Stimulated activated CD4-positive, alpha-beta T cell treated with anti-CD3 and anti-CD28 coated beads, TNF-alpha, amount 100 ng/mL, for 48 hours (primary cell): Measurements from ENCODE around the gene TCF15.
"Not testable (repeated sequence)": the region's sequence is repeated elsewhere in the genome, so short reads cannot be mapped to it uniquely, and the experiment has no call there.

ENCODE experiments used
- DNase-seq, 3 donors: peaks; one replicate each; pipeline ENCODE4 v3.0.0-alpha.2; 2020; ENCODE audit warnings: low read depth in 3 of 3

The TCF15 gene

DNA sequence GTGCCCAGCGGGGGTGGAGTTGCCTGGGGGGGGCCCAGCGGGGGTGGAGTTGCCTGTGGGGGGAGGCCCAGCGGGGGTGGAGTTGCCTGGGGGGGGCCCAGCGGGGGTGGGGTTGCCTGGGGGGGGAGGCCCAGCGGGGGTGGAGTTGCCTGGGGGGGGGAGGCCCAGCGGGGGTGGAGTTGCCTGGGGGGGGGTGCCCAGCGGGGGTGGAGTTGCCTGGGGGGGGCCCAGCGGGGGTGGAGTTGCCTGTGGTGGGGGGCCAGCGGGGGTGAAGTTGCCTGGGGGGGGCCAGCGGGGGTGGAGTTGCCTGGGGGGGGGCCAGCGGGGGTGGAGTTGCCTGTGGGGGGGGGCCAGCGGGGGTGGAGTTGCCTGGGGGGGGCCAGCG lies 31.9 kb upstream of the TCF15 start:
- not testable (repeated sequence) for DNase-seq

DNA sequence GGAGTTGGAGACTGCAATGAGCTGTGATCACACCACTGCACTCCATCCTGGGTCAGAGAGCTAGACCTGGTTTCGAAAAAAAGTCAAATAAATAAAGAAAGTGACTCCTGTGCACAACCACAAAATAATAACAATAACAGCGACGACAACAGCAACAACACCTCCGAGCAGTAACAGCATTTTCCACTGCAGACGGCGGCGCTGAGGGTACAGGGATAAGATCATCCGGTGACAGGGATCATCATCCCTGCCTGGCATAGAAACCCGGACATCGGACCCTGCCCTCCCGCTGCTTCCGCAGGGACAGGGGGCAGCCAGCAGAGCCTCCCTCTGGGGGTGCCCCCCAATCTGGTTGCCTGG lies 31.4 kb upstream of the TCF15 start:
- DNase-seq, result no peak

GRCh38 chr20:640674-641515 lies 30.8 kb upstream of the TCF15 start:
- DNase-seq, result no peak

- no peak for DNase-seq
Observed at GRCh38 chr20:638579-638978, 28.5 kb upstream of the TCF15 start.

DNA sequence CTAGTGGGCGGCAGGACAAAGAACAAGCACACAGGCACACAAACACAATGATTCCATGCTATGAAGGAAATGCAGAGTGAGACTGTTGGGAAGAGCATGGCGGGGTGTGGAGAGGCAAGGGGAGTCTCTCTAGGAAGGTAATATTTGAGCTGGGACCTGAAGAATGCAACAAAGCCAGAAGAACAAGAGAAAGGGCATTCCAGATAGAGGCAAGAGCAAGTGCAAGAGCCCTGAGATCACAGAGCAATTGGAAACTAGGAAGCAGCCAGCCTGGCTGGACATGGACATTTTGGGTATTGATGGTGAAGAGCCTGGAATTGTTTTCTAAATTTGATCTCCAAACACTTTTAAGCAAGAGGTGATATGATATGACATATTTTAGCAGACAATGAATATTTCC lies 27.4 kb upstream of the TCF15 start:
- no peak for DNase-seq

- DNase-seq, result no peak
Observed at GRCh38 chr20:635893-636338, 25.8 kb upstream of the TCF15 start.

- no peak for DNase-seq
Observed at GRCh38 chr20:635028-635892, 25.2 kb upstream of the TCF15 start.

DNA sequence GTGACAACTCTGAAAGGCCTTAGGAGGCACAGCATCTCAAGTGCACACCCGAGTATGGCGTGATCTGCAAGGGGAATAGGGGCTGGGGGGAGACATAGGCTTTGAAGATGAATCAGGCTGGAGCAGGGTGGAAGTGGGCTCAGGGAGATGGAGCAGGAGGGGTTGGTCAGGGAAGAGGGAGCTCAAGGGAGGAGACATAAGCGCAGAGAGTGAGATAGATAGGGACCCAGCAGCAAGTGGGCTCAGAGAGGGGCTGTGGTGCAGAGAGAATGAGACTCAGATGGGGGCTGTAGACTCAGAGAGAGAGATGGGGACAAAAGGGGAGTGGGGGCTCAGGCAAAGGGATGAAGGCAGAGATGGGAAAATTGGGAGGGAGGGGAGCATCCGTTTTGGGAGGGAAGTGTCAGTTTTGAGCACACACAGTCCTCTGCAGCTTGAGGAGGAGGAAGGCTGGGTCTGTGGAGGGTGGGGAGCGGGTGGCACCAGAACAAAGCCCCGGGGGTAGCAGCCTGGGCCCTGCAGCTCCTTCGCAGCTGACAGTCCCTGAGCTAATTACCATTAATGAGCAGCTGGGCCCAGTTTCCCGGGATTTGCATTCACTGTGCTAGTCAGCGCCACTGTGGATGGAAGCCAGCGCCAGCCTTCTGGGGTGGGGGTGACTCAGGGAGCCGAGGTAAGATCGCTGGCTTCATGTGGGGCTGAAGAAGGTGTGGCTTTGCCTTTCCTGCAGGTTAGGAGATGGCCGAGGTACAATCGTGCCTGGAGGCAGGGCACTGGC lies 24.2 kb upstream of the TCF15 start:
- DNase-seq, result no peak

DNA sequence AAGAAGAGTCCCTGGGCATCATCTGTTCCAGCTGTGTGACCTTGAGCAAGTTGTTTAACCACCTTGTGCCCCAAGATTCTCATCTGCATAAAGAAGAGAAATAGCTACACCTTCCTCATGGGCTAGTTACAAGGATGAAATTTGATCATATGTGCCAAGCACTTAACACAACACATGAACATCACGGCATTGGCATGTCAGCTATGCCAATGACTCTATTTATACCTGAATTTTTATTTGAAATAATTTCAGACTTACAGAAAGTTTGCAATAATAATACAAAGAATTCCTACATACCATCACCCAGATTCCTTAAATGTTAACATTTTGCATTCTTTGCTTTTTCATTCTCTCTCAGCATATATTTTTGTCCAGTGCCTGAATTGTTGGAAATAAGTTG lies 21.0 kb upstream of the TCF15 start:
- no peak for DNase-seq

GRCh38 chr20:626579-626978 lies 16.5 kb upstream of the TCF15 start:
- no peak for DNase-seq

DNA sequence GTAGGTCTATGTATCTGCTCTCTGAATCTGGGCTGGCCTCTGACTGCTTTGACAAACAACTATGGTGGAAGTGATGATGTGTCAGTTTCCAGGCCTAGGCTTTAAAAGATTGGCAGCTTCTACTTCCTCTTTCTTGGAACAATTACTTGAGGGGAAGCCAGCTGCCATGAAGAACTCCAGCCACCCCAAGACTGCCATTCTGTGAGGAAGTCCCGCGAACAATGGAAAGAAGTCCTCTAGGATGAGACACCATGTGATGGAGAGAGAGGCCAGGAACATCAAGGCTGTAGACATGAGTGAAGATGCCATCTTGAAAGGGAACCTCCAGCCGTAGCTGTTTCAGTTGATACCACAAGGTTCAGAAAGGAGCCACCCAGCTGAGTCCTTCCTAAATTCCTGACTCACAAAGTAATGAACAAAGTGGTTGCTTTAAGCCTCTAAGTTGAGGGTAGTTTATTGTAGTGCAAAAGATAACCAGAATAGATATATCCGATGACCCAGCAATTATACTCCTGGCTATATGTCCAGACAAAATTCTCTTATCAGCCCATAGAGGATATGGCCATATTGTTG lies 15.3 kb upstream of the TCF15 start:
- DNase-seq, result no peak

GRCh38 chr20:623704-624103 lies 13.6 kb upstream of the TCF15 start:
- no peak for DNase-seq

DNA sequence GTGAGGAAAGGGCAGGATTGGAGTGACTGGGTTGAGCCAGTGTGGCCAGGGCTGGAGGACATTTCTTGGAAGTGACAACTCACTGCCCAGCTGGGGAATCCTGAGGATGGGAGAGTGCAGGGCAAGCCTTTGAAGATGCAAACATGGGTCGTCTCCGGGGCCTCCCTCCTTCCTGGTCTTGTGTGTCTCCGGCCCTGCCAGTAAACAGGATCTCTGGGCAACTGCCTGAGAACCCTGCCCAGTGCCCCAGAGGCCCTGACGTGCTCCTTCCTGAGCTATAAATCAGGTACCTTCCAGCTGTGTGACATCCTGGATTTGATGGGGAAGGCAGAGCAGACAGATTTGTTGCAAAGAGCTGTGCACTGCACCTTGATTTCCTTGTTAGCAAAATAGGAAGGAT lies 12.9 kb upstream of the TCF15 start:
- DNase-seq, result no peak

DNA sequence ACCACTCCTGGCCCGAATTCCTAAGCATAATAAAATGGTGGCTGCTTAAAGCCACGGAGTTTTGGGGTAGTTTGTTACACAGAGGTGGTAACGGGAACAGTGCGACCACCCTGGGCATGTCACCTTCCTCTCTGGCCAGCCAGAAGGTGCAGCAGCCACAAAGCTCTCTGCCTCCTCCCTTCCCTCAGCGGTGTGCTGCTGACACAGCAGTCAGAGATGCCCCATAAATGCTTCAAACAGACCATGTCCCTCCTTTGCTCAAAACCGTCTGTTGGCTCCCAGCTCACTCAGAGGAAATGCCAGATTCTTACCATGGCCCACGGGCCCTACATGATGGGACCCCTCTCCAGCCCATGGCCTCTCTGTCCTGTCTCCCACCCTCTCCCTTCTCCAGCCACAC lies 12.1 kb upstream of the TCF15 start:
- no peak for DNase-seq

DNA sequence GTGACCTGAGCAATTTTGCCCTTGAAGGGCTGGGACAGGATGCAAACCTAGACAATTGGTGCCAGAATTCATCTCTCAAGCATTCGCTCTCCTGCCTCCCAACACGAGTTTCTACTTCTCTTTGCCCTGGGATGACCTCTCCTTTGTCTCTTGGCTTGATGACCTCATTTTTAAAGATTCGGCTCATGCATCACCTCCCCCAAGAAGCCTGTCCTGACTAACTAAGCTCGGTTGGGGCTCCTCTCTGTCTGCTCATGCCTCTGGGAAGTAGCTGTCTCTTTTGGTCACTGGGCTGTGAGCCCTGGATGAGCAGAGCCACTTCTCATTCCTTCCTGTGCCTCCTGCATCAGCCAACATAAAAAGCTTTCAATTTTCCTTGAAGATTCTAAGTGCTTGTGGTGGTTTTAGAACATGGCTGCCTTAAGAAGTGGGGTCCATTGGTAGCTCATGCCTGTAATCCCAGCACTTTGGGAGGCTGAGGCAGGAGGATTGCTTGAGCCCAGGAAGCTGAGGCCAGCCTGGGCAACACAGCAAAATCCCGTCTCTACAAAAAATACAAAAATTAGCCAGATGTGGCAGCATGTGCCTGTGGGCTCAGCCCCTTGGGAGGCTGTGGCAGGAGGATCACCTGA lies 11.1 kb upstream of the TCF15 start:
- no peak for DNase-seq

GRCh38 chr20:620246-620645 lies 10.1 kb upstream of the TCF15 start:
- DNase-seq, result no peak

DNA sequence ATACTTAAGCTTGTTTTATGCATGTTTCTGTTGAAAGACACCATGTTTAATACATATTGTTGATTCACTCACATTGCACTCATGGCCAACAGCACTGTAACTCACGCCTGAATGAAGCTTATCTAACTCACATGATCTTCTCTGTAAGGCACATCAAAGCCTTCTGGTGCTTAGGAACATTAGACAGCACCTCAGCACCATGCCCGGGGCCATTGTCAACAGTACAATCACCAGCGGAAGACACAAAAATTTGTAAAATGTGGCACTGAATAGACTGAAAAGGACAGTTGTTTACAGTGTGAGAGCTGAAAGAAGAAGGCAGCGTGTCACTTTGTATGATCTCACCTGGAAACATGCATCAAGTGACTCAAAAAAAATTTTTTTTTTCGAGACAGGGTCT lies 8.9 kb upstream of the TCF15 start:
- no peak for DNase-seq

GRCh38 chr20:617934-618690 lies 8.0 kb upstream of the TCF15 start:
- DNase-seq, result no peak

GRCh38 chr20:615514-615913 lies 5.4 kb upstream of the TCF15 start:
- no peak for DNase-seq

- no peak for DNase-seq
Observed at GRCh38 chr20:611843-612185, 1.7 kb upstream of the TCF15 start.
